A673 (cell line): ENCODE results near the gene ZNF107. TPM values are rescaled to one million over a fixed set of nuclear protein-coding genes. Genes with fewer than 3 reads are reported as not detected.

ENCODE experiments used
- Bru-seq: library from RNA; stranded (reverse); fragments of 400-500 nt; gene quantifications from one replicate; lab custom pipeline; 2021; lab: Mats Ljungman, UMichigan
- BruChase-seq, 2 experiments: library from RNA; stranded (reverse); fragments of 400-500 nt; gene quantifications; one replicate each; lab custom pipeline; 2021; lab: Mats Ljungman, UMichigan
- BruUV-seq: library from RNA; stranded (reverse); fragments of 400-500 nt; replicated peaks from 2 replicates; lab custom pipeline; 2021; lab: Mats Ljungman, UMichigan
- CTCF ChIA-PET: fragments of 300-600 bp; sonication (Branson Sonifier 250); formaldehyde crosslinking; loops from one replicate; lab custom pipeline; 2022; ENCODE audit warnings: antibody characterized with exemption; lab: Charles Lee
- POLR2A ChIA-PET: fragments of 300-600 bp; sonication (Branson Sonifier 250); formaldehyde crosslinking; loops from one replicate; lab custom pipeline; 2022; ENCODE audit warnings: antibody characterized with exemption; ENCODE audit not compliant: low non-redundant PET; lab: Charles Lee
- DNase-seq: peaks from one replicate; pipeline ENCODE4 v3.0.0-alpha.2; 2015; ENCODE audit warnings: low spot score
- H3K27ac ChIP-seq: fragments of 200-600 bp; sonication (generic); 2 replicates; pipeline ENCODE4 v1.5.1; 2016; ENCODE audit warnings: mixed run types, low read depth, mild to moderate bottlenecking, mixed read lengths, antibody characterized with exemption, low read length; ENCODE audit not compliant: poor library complexity, severe bottlenecking
- H3K27me3 ChIP-seq: fragments of 200-600 bp; sonication (generic); replicated peaks from 2 replicates; pipeline ENCODE4 v1.6.1; 2017; ENCODE audit warnings: mixed run types, low read depth, mild to moderate bottlenecking, mixed read lengths, antibody characterized with exemption, low read length; ENCODE audit not compliant: insufficient read depth, poor library complexity
- H3K36me3 ChIP-seq: fragments of 200-600 bp; sonication (generic); 2 replicates; pipeline ENCODE4 v1.6.1; 2016; ENCODE audit warnings: mixed run types, mild to moderate bottlenecking, mixed read lengths, antibody characterized with exemption, low read length; ENCODE audit not compliant: insufficient read depth, poor library complexity, severe bottlenecking
- H3K4me1 ChIP-seq: fragments of 200-600 bp; sonication (generic); 2 replicates; pipeline ENCODE4 v1.6.1; 2017; ENCODE audit warnings: mixed run types, mild to moderate bottlenecking, mixed read lengths, antibody characterized with exemption, low read length; ENCODE audit not compliant: insufficient read depth, poor library complexity, severe bottlenecking
- H3K4me3 ChIP-seq: fragments of 200-600 bp; sonication (generic); 2 replicates; pipeline ENCODE4 v1.5.1; 2016; ENCODE audit warnings: low read depth, mixed run types, mild to moderate bottlenecking, mixed read lengths, low read length; ENCODE audit not compliant: poor library complexity, severe bottlenecking
- H3K9me3 ChIP-seq: fragments of 200-600 bp; sonication (generic); 2 replicates; pipeline ENCODE4 v1.6.1; 2016; ENCODE audit warnings: mixed run types, low read depth, mild to moderate bottlenecking, mixed read lengths, antibody characterized with exemption, low read length; ENCODE audit not compliant: poor library complexity, severe bottlenecking
- EZH2 ChIP-seq: fragments of 200-600 bp; sonication (generic); IDR thresholded peaks from 2 replicates; pipeline ENCODE4 v1.6.1; 2017; ENCODE audit warnings: borderline replicate concordance, low read depth, mild to moderate bottlenecking, mixed read lengths, antibody characterized with exemption, low read length; ENCODE audit not compliant: poor library complexity, severe bottlenecking
- intact Hi-C: fragments of 100-400 bp; cut with micrococcal nuclease; formaldehyde crosslinking; loops from one replicate; pipeline ENCODE4 v1.10.0; 2022; ENCODE audit not compliant: unreplicated experiment
- long read RNA-seq: library from polyadenylated mRNA; stranded (forward); transcript quantifications from one replicate; pipeline ENCODE4 v2.0.0, GENCODE V29; 2022
- total RNA-seq: library from RNA; stranded (reverse); gene quantifications from 2 replicates; pipeline ENCODE4 v1.2.3, GENCODE V29; 2021
- TF ChIP-seq, protein P1 (sequence below): fragments of 300-800, 200-600 bp; sonication (generic); conservative IDR thresholded peaks from 2 replicates; pipeline ENCODE4 v1.5.1; 2017; ENCODE audit warnings: low read depth, mild to moderate bottlenecking, antibody characterized with exemption, low read length, moderate library complexity, mixed read lengths

The ZNF107 gene
- total RNA-seq (8.3 and 9.8 TPM in 2 replicates), Bru-seq, nascent RNA (percentile 89 among the genes with signal in this experiment), BruChase-seq, experiment 1, labeled RNA remaining after a 2-hour chase (percentile 87 among the genes with signal in this experiment), BruChase-seq, experiment 2, labeled RNA remaining after a 6-hour chase (percentile 79 among the genes with signal in this experiment)
- long read RNA-seq, full-length matches to known transcripts: 8 of 16 reads
- long read RNA-seq, partial matches to known transcripts: 2 of 16 reads
- long read RNA-seq, other reads (novel, unspliced or antisense): 6 of 16 reads

DNA sequence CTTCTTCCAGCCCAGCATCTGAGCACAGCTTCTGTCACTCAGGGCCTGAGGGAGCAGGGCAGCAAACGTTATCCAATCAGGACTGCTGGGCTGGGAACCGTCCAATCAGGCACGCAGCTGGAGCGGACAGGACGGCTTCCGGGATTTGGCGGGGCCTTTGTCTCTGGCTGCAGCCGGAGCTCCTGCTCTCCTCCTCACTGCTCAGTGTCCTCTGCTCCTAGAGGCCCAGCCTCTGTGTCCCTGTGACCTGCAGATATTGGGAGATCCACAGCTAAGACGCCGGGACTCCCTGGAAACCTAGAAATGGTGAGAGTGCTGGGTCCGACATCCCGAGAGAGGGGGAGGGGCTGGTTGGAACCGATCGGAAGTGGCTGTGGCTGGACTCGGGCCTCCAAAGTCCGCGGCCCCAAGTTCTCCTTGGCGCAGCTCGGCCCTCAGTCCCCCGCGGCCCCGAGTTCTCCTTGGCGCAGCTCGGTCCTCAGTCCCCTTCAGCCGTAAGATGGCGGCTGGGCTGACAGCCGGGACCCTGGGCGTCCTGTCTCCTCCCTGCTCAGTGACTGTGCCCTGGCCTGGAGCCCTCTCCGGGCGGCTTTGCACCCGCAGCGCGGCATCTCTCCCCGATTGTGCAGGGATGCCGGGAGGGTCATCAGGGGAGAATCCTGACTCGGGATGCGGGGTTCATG, at the start of gene ZNF107:
Gene ZNF107 (plus strand): TSS at position 154 of the 683 bp plus-strand sequence. CDS start 150 bp downstream, at position 304.
- Histone ChIP-seq H3K4me3 (peak within 1 kb of the TSS; percentile 99), H3K4me1 (peaks cover 12% of the 10 kb centered on the region), H3K36me3 (peaks cover 6% of the 10 kb centered on the region), H3K27ac (peak within 1 kb of the TSS; percentile 86), H3K9me3 (no peaks in the 10 kb centered on the region), H3K27me3 (no peaks in the 10 kb centered on the region)
- intact Hi-C loops: loop anchor here (2.0 kb wide), 1 partner anchor 103 kb away; the partner anchor contains the start of gene ZNF680
- DNase-seq: peak; percentile 91
- TF ChIP-seq, protein P1, sequence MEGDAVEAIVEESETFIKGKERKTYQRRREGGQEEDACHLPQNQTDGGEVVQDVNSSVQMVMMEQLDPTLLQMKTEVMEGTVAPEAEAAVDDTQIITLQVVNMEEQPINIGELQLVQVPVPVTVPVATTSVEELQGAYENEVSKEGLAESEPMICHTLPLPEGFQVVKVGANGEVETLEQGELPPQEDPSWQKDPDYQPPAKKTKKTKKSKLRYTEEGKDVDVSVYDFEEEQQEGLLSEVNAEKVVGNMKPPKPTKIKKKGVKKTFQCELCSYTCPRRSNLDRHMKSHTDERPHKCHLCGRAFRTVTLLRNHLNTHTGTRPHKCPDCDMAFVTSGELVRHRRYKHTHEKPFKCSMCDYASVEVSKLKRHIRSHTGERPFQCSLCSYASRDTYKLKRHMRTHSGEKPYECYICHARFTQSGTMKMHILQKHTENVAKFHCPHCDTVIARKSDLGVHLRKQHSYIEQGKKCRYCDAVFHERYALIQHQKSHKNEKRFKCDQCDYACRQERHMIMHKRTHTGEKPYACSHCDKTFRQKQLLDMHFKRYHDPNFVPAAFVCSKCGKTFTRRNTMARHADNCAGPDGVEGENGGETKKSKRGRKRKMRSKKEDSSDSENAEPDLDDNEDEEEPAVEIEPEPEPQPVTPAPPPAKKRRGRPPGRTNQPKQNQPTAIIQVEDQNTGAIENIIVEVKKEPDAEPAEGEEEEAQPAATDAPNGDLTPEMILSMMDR: no peak
- no peak for TF ChIP-seq EZH2
- POLR2A ChIA-PET: no interaction called here
- no TSS peak for BruUV-seq
- CTCF ChIA-PET: no interaction called here

DNA sequence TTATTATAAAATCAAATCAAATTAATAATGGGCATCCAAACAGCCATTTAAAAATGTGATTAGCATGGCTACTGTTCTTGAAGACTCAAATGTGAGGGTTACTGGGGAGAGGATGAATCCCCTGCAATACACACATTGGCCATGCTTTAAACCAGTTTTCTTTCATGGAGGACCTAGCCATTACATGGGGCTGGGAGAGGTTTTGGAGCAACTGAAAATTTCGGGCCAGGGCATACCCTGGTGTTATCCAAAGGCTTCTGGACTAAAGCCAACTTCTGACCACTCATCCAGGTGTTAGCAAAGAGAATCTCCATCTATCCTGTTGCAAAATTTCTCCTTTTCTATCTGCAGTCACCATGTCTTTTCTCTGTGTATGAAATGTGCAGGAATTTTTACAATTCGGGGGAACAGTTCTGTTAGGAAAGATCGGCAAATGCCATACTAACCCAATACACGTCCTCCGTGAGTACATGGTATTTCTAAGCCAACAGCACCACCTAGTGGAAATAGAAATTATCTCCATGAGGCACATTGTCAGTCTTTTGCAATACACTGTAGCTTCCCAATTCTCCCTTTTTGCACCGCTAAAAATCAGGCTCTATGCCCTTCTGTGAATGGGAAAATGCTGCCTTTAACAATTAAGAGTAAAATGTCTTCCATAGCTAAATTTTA, 47.0 kb upstream of the ZNF107 start:
- no TSS peak for BruUV-seq
- CTCF ChIA-PET: no interaction called here
- intact Hi-C loops: no loop called here
- Histone ChIP-seq H3K27me3 (no peaks in the 10 kb centered on the region), H3K36me3 (no peaks in the 10 kb centered on the region), H3K4me3 (no peak overlapping the region), H3K27ac (no peak overlapping the region), H3K9me3 (peaks cover 36% of the 10 kb centered on the region), H3K4me1 (no peaks in the 10 kb centered on the region)
- peak; percentile 72 for DNase-seq
- POLR2A ChIA-PET: no interaction called here
- TF ChIP-seq, protein P1: peak; percentile 57
- TF ChIP-seq EZH2: no peak

DNA sequence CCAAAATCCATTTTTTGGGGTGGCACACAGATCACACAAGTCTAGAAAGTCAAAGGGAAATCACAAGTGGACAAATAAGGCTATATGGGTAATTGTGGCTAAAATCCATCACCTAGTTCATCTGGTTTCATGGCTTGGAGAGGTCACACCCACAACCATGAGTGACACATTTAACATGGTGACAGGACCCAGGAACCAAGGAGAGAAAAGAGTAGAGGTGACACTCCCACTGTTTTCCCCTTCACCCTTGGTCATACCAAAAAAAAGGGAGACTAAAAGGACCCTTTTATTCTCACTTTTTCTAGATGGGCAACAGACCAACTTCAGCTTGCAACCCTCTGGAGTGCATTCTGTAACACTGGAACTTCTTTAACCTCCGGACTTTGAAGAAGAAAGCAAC, 46.2 kb upstream of the ZNF107 start:
- ChIA-PET CTCF (no interaction called here), POLR2A (no interaction called here)
- H3K36me3 ChIP-seq: no peaks in the 10 kb centered on the region
- intact Hi-C loops: no loop called here
- H3K27ac ChIP-seq: no peak overlapping the region
- H3K27me3 ChIP-seq: no peaks in the 10 kb centered on the region
- no TSS peak for BruUV-seq
- H3K9me3 ChIP-seq: peaks cover 35% of the 10 kb centered on the region
- DNase-seq: no peak
- TF ChIP-seq, protein P1: no peak
- no peak for TF ChIP-seq EZH2
- no peak overlapping the region for H3K4me3 ChIP-seq
- H3K4me1 ChIP-seq: no peaks in the 10 kb centered on the region
